Measurements from ENCODE around the gene GOLGA2. TPM values are rescaled to one million over a fixed set of nuclear protein-coding genes. Genes with fewer than 3 reads are reported as not detected.
A peak's percentile ranks its signal among the peaks of the same experiment; 100 is the strongest.
"Not testable (repeated sequence)": the region's sequence is repeated elsewhere in the genome, so short reads cannot be mapped to it uniquely, and the experiment has no call there.

The GOLGA2 gene
- polyA plus RNA-seq, 10 donors = 76.3 to 111 (median 90.5) TPM

GRCh38 chr9:128296340-128297220, 20.8 kb upstream of the GOLGA2 start:
- DNase-seq = no peak

DNA sequence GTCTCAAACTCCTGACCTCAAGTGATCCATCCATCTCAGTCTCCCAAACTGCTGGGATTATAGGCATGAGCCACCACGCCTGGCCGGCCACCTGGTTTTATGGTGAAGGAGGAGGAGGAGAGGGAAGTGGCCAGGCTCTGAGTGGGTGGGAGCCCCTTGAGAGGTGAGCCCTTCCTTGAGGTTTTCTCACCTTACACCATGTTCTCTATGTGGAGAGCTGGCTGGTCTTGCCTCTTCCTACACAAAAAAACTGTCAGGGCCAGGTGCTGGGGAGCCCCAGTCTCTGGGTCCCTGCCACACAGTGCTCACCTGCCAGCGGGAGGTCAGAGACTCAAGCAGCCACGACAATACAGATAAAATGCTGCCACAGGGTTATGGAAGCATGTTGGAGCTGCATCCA, 18.3 kb upstream of the GOLGA2 start:
- no peak for DNase-seq

DNA sequence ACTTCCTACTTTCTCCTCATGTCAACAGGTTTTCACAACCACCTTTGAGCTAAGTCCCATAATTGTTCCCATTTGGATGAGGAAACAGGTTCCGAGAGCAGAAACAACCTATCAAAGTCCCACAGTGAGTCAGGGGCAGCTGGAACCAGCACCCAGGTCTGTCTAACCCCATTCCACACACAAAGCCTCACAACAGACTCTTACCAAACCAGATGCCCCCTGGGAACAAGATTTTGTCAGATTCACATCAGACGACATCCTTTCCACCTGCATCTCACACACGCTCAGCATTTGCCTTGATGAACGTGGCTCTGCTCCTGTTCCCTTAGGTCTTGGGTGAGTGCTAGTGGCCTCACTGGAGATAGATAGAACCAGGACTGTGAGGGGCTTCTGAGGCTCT, 17.3 kb upstream of the GOLGA2 start:
- DNase-seq = no peak

DNA sequence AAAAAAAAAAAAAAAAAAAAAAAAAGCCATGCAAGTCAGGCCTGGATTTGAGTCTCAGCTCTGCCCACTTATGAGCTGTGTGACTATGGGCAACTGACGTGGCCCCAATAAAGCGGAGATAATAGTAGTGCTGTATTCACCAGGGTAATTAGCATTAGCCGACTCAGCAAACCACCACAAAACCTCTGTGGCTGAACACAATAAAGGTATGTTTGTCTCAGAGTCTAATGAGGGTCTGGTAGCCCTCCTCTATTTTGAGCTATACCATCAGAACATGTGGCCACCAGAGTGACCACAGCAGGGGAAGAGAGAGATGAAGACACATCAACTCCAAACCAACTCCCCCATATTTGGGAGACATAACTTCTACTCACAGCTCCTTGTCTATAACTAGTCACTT, 16.2 kb upstream of the GOLGA2 start:
- no peak for DNase-seq

DNA sequence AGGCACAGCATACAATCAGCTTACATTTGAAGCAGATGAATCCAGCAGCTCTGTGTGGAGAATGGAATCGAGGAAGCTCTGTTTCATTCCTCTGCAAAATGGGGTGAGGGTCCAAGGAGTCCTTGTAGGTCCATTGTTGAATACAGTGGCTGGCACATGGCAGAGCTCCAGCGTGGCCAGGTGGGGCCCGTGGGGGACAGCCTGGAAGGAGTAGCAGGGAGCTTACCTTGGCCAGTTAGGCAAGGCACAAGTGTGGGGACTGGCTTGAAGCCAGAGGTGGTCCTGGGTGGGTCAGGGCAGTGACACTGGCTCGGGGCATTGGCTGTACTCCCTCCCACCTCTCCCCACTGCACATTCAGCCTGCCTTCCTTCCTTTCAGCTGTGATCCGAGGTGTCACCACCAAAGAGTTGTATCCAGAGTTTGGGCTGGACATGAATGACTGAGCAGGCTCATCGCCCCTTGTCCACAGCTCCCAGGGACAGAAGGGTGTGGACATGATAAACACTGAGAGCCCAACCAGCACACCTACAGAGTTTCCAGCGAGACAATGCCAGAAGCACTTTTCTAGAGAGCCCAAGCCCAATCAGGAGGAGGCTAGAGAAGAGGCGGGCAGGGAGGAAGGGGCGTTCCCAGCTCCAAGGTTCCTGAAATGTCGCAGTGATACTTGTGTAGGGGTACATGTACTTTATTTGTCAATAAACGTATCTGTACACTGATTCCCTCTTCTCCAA, 12.6 kb upstream of the GOLGA2 start:
- DNase-seq = no peak

- peak; percentile 26 to 81 (median 77) for DNase-seq
These were observed 10.6 kb upstream of the GOLGA2 start for GRCh38 chr9:128286440-128286839.

GRCh38 chr9:128285033-128285784, 9.4 kb upstream of the GOLGA2 start:
- DNase-seq = no peak

DNA sequence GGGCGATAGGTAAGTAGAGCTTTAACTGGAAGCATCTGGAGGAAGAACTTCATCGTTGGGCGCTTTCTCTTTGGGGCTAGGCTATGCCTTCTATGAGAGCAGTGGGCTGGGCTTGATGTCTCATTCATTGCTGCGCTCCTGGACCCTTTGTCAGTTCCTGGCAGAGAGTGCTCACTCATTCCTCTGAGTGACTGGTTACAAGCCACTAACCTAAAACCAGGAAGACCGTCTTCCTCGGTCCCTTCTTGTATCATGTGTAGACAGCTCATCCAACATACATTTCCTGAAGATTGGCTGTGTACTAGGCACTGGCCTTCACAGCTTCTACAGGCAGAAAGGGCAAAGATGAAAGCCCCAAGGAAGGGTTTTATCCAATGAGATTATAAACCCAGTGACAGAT, 6.7 kb upstream of the GOLGA2 start:
- peak in 1 of 3 donors; percentile 57 for DNase-seq

DNA sequence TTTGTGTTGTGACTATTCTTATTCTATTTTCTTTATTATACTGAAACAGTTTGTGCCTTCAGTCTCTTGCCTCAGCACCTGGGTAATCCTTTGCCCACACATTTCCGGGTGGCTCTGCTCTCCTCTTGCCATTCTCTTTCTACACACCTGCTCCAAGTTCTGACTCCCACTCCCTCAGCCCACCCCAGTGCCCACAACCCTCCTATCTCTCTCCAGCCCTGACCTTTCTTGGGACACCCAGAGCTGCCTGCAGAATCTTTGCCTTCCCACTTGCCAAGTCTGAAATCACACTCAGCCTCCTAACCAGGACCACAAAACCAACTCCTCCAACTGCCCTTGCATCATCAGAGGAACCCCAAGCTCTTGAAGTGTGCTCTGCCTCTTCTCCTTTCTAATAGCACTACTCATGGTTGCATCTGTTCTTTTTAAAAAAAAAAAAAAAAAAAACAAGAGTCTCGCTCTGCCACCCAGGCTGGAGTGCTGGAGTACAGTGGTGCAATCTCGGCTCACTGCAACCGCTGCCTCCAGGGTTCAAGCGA, 4.3 kb upstream of the GOLGA2 start:
- no peak for DNase-seq

DNA sequence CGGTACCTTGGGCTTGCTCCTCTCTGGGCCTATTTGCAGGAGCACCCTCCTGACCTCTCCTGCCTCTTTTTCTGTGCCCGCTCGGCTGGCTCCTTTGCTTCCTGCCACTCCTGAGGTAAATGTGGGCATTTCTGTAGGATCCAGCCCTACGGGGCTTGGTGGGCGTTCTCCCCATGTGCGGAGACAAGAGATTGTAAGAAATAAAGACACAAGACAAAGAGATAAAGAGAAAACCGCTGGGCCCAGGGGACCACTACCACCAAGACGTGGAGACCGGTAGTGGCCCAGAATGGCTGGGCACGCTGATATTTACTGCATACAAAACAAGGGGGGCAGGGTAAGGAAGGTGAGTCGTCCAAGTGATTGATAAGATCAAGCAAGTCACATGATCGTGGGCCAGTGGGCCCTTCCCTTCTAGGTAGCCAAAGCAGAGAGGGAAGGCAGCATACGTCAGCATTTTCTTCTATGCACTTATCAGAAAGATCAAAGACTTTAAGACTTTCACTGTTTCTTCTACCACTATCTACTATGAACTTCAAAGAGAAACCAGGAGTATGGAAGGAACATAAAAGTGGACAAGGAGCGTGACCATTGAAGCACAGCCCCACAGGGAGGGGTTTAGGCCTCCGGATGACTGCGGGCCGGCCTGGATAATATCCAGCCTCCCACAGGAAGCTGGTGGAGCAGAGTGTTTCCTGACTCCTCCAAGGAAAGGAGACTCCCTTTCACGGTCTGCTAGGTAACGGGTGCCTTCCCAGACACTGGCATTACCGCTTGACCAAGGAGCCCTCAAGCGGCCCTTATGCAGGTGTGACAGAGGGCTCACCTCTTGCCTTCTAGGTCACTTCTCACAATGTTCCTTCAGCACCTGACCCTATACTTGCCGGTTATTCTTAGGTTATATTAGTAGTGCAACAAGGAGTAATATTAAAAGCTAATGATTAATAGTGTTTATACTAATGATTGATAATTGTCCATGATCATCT, 3.6 kb upstream of the GOLGA2 start:
- DNase-seq = not testable (repeated sequence)

DNA sequence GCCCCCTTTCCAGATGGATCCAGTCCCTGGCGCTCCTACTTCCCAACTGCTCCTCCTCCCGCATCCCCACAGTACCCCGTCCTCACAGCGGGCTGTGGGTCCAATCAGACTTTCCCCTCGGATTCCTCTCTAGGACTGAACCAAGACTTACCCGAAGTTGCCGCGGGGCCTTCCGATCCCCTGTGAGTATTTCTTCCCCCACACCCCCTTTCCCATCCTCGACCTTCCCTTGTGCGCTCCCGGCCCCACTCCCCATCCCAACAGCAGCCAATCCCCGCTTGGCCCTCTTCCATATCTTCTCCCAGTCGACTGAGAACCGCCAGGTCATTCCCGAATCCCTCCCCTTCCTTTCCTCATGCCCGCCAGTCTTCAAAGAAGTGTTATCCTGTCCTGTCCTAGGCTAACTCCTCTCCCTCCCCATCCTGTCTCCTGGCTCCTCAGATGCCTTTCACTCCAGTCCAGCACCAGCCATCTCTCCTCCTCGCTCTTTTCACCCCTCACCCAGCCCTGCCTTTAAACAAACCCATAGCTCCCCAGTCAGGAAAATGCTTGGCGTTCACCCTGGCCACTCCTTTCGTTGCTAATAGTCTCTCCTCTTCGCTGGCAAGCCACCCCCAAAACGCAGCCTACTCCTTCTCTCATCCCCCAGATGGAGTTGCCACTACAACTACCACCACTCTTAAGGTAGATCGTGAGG, 915 bp upstream of the GOLGA2 start:
- DNase-seq = peak in 2 of 3 donors; percentile 67 to 87

- DNase-seq = peak; percentile 99 to 100 (median 100)
These were observed 284 bp upstream of the GOLGA2 start, which contains the start of gene SWI5 for GRCh38 chr9:128276008-128276573. SWI5 (plus strand) TSS chr9:128276276.

DNA sequence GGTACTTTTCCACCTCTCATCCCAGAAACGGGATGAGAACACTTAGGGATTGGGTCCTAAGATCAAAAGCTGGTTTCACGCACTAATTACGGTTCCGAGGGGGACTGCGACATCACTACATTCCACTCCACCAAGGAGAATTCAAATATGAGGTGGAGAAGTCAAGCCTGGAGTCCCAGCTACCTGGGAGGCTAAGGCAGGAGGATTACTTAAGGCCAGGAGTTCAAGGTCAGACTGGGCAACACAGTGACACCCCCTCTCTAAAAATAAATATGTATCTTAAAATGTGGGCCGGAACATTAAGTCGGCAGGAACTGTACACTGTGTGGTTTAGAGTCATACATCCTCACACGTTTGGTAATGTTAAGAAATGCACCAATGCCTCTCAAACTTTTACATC, 1.6 kb downstream of the GOLGA2 start:
- DNase-seq = no peak

DNA sequence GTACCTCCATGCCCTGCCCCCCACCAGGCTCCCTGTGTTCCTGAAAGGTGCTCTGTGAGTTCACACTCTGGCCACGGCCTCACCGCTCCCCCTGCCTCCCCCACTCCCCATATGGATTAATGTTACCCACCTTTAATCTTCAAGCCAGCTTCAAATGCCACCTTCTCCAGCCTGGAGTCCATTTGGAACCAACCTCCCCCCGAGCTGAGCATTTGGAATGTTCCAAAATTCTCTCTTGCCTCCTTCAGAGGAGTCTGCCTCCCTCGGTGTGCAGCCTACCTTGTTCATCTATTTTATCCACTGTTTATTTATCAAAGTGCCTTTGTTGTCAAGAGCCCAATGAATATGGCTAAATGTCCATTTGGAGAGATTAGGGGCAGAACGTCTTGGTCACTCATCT, 4.3 kb downstream of the GOLGA2 start:
- DNase-seq = no peak

DNA sequence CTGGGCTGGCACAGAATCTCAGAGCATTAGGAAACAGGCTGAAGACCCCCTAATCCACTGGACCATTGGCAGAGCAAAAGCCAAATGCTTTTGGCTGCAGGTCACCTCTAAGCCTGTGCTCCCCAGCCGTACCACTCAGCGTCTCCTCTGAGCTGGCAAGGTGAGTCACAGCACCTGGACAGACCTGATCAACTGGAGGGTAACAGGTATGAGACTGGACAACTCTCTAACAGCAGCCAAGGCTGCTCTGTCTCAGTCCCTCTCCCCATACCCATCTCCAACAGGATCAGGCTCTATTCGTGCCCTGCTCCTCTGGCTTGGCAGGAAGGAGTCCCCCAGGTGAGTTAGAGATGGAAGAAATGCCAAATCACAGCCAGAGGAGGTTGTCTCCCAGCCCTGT, 4.7 kb downstream of the GOLGA2 start:
- no peak for DNase-seq

DNA sequence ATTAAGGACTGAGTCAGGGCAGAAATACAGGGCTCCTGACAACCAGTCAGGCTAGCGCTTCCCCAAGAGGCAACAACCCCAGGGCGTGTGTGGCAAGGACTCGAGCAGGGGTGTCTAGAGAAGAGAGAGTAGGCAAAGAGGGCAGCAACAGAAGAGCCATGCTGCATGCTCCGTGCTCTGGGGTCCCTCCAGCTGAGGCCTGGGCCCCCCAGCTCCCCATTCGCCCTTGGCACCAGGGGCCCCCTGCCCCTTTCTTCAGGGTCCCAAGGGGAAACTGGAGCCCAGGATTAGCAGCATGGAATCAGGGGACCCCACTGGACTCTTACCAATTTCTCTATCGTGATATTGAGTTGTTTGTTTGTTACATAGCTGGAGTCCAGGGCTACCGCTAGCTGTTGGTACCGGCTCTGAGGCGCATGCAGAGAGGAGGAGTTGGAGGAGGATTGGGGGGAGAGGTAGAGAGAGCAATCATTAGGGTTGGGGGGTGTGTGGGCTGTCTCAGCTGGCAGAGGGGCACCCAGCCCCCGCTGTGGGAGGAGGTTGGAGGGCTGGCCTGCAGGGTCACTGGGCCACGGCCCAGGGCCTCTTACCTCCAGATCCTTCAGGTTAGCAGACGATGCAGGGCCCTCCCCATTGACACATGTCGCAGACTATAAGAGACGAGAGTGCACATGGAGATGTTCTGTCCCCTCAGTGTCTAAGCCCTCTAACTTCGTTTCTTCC, 8.8 kb downstream of the GOLGA2 start:
- DNase-seq = no peak

GRCh38 chr9:128265348-128265847, 10.4 kb downstream of the GOLGA2 start:
- DNase-seq = no peak

DNA sequence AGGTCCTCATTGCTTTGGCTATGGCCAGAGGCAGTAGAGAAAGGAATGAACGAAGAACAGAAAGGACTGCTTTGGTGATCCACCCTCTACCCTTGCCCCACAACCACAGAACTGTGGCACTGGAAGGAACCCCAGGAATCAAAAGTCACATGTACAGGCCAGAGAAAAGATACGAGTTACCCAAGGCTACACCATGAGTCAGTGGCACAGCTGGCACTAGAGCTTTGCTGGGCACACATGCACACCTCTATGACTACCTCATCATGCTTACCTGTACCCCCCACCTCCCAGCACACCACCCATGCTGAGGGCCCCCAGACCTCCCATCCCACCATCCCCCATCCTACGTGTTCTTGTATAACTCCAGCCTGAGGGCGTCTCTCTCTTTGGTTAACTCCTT, 13.1 kb downstream of the GOLGA2 start:
- DNase-seq = no peak

GRCh38 chr9:128260340-128260739, 15.5 kb downstream of the GOLGA2 start:
- no peak for DNase-seq

Measured in muscle of back (tissue), 11 donors.